Measurements from ENCODE around the gene POC1A. TPM values are rescaled to one million over a fixed set of nuclear protein-coding genes. Genes with fewer than 3 reads are reported as not detected.
A peak's percentile ranks its signal among the peaks of the same experiment; 100 is the strongest.

POC1A gene
- total and polyA plus RNA-seq, 9 of the 15 experiments (the other 6 are each of a cell fraction or from before 2014, with no cell fraction given): 7.2 to 17.5 (median 12.1) TPM

GRCh38 chr3:52055537-52056351 is 98.5 kb downstream of the POC1A start (continued):
- TF ChIP-seq ZBTB11 (CRISPR knock-in tag; IDR thresholded peaks at IDR 0.05) (0 out of 6 replicates have a peak, but pooled peaks of 1 of the 3 experiments have one; percentile 43), CTBP1 (IDR thresholded peaks at IDR 0.05; ENCODE audit: borderline replicate concordance) (peak; percentile 71), E2F3 (CRISPR knock-in tag; IDR thresholded peaks at IDR 0.05) (0 out of 2 replicates have a peak, but pooled peaks have one; percentile 47), ZNF561 (CRISPR knock-in tag; conservative IDR thresholded peaks at IDR 0.05) (no peak), CBFB (CRISPR knock-in tag; IDR thresholded peaks at IDR 0.05) (0 out of 2 replicates have a peak, but pooled peaks have one; percentile 32), MAX (CRISPR knock-in tag; IDR thresholded peaks at IDR 0.05) (peak; percentile 72), CREB3L1 (IDR thresholded peaks at IDR 0.05; ENCODE audit: borderline replicate concordance, low read depth) (peak; percentile 55; the same call in 1 of the 2 replicates)
- TF ChIP-seq, protein P1, sequence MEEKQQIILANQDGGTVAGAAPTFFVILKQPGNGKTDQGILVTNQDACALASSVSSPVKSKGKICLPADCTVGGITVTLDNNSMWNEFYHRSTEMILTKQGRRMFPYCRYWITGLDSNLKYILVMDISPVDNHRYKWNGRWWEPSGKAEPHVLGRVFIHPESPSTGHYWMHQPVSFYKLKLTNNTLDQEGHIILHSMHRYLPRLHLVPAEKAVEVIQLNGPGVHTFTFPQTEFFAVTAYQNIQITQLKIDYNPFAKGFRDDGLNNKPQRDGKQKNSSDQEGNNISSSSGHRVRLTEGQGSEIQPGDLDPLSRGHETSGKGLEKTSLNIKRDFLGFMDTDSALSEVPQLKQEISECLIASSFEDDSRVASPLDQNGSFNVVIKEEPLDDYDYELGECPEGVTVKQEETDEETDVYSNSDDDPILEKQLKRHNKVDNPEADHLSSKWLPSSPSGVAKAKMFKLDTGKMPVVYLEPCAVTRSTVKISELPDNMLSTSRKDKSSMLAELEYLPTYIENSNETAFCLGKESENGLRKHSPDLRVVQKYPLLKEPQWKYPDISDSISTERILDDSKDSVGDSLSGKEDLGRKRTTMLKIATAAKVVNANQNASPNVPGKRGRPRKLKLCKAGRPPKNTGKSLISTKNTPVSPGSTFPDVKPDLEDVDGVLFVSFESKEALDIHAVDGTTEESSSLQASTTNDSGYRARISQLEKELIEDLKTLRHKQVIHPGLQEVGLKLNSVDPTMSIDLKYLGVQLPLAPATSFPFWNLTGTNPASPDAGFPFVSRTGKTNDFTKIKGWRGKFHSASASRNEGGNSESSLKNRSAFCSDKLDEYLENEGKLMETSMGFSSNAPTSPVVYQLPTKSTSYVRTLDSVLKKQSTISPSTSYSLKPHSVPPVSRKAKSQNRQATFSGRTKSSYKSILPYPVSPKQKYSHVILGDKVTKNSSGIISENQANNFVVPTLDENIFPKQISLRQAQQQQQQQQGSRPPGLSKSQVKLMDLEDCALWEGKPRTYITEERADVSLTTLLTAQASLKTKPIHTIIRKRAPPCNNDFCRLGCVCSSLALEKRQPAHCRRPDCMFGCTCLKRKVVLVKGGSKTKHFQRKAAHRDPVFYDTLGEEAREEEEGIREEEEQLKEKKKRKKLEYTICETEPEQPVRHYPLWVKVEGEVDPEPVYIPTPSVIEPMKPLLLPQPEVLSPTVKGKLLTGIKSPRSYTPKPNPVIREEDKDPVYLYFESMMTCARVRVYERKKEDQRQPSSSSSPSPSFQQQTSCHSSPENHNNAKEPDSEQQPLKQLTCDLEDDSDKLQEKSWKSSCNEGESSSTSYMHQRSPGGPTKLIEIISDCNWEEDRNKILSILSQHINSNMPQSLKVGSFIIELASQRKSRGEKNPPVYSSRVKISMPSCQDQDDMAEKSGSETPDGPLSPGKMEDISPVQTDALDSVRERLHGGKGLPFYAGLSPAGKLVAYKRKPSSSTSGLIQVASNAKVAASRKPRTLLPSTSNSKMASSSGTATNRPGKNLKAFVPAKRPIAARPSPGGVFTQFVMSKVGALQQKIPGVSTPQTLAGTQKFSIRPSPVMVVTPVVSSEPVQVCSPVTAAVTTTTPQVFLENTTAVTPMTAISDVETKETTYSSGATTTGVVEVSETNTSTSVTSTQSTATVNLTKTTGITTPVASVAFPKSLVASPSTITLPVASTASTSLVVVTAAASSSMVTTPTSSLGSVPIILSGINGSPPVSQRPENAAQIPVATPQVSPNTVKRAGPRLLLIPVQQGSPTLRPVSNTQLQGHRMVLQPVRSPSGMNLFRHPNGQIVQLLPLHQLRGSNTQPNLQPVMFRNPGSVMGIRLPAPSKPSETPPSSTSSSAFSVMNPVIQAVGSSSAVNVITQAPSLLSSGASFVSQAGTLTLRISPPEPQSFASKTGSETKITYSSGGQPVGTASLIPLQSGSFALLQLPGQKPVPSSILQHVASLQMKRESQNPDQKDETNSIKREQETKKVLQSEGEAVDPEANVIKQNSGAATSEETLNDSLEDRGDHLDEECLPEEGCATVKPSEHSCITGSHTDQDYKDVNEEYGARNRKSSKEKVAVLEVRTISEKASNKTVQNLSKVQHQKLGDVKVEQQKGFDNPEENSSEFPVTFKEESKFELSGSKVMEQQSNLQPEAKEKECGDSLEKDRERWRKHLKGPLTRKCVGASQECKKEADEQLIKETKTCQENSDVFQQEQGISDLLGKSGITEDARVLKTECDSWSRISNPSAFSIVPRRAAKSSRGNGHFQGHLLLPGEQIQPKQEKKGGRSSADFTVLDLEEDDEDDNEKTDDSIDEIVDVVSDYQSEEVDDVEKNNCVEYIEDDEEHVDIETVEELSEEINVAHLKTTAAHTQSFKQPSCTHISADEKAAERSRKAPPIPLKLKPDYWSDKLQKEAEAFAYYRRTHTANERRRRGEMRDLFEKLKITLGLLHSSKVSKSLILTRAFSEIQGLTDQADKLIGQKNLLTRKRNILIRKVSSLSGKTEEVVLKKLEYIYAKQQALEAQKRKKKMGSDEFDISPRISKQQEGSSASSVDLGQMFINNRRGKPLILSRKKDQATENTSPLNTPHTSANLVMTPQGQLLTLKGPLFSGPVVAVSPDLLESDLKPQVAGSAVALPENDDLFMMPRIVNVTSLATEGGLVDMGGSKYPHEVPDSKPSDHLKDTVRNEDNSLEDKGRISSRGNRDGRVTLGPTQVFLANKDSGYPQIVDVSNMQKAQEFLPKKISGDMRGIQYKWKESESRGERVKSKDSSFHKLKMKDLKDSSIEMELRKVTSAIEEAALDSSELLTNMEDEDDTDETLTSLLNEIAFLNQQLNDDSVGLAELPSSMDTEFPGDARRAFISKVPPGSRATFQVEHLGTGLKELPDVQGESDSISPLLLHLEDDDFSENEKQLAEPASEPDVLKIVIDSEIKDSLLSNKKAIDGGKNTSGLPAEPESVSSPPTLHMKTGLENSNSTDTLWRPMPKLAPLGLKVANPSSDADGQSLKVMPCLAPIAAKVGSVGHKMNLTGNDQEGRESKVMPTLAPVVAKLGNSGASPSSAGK (IDR thresholded peaks at IDR 0.05): peak; percentile 96

Measured in K562 (cell line).